H1 (cell line): ENCODE measurements around the gene TEX10. TPM values are rescaled to one million over a fixed set of nuclear protein-coding genes. Genes with fewer than 3 reads are reported as not detected.

ENCODE experiments used
- CTCF ChIA-PET: fragments of 300-600 bp; sonication (Branson Sonifier 250); formaldehyde crosslinking; loops from one replicate; lab custom pipeline; 2021; ENCODE audit not compliant: partially characterized antibody; lab: Charles Lee
- POLR2A ChIA-PET: fragments of 300-600 bp; sonication (Branson Sonifier 250); formaldehyde crosslinking; loops from one replicate; lab custom pipeline; 2021; ENCODE audit warnings: inconsistent platforms; ENCODE audit not compliant: partially characterized antibody; lab: Charles Lee
- DNase-seq, 2 experiments: peaks; one replicate each; pipeline versions ENCODE4 v3.0.0 to v3.0.0-alpha.2; 2010 to 2022; ENCODE audit warnings: low spot score in 2 of 2, low read depth in 1 of 2, mixed read lengths in 1 of 2
- FAIRE-seq: peaks from 2 replicates; lab custom pipeline; 2011; peaks lifted over from hg19 to GRCh38; lab: Jason Lieb, UNC
- H2AFZ ChIP-seq: 2 replicates; pipeline ENCODE4 v1.8.1; 2012; ENCODE audit warnings: low read length, inconsistent platforms
- H2AK5ac ChIP-seq: 2 replicates; pipeline ENCODE4 v1.6.1; 2013; ENCODE audit warnings: low read depth, low read length
- H2BK120ac ChIP-seq: replicated peaks from 2 replicates; pipeline ENCODE3; 2013; ENCODE audit warnings: low read depth, low read length, inconsistent platforms
- H2BK12ac ChIP-seq: 2 replicates; pipeline ENCODE4 v1.6.1; 2013; ENCODE audit warnings: low read depth, low read length
- H2BK15ac ChIP-seq: 2 replicates; pipeline ENCODE4 v1.6.1; 2013; ENCODE audit warnings: low read length
- H2BK20ac ChIP-seq: 2 replicates; pipeline ENCODE4 v1.6.1; 2013; ENCODE audit warnings: low read length
- H2BK5ac ChIP-seq: 2 replicates; pipeline ENCODE4 v1.6.1; 2013; ENCODE audit warnings: low read depth, low read length
- H3K14ac ChIP-seq: 2 replicates; pipeline ENCODE4 v1.6.1; 2013; ENCODE audit warnings: inconsistent platforms; ENCODE audit not compliant: insufficient read length
- H3K18ac ChIP-seq: 2 replicates; pipeline ENCODE4 v1.6.1; 2013; ENCODE audit warnings: low read length; ENCODE audit errors: extremely low read depth
- H3K23ac ChIP-seq: 2 replicates; pipeline ENCODE4 v1.6.1; 2013; ENCODE audit warnings: inconsistent platforms; ENCODE audit not compliant: insufficient read length
- H3K23me2 ChIP-seq: 2 replicates; pipeline ENCODE4 v1.6.1; 2013; ENCODE audit warnings: low read depth, low read length
- H3K27ac ChIP-seq: 2 replicates; pipeline ENCODE4 v1.6.1; 2011; ENCODE audit warnings: low read depth, low read length, inconsistent platforms
- H3K27me3 ChIP-seq, 4 experiments: replicated peaks in 1 of 4; 1 replicate in 1 of 4; 2 replicates in 3 of 4; pipeline versions ENCODE4 v1.6.1 to v1.8.1; 2011 to 2013; ENCODE audit warnings: low read length in 3 of 4, mild to moderate bottlenecking in 3 of 4, inconsistent platforms in 2 of 4, mixed read lengths in 2 of 4, moderate library complexity in 1 of 4; ENCODE audit not compliant: control insufficient read depth in 3 of 4, insufficient read depth in 3 of 4; ENCODE audit errors: extremely low read depth in 1 of 4
- H3K36me3 ChIP-seq, 4 experiments: 2 replicates each; pipeline versions ENCODE4 v1.6.1 to v1.8.1; 2011 to 2013; ENCODE audit warnings: mild to moderate bottlenecking in 4 of 4, low read length in 3 of 4, moderate library complexity in 2 of 4, control low read depth in 1 of 4, inconsistent platforms in 1 of 4; ENCODE audit not compliant: insufficient read depth in 4 of 4, control insufficient read depth in 2 of 4
- H3K4ac ChIP-seq: replicated peaks from 2 replicates; pipeline ENCODE3; 2013; ENCODE audit warnings: low read length, low read depth, mixed read lengths, inconsistent platforms; ENCODE audit not compliant: insufficient read length
- H3K4me1 ChIP-seq, 4 experiments: replicated peaks in 1 of 4; 1 replicate in 1 of 4; 2 replicates in 3 of 4; pipeline versions ENCODE4 v1.6.1 to v1.8.1; 2011 to 2013; ENCODE audit warnings: low read length in 3 of 4, inconsistent platforms in 2 of 4, mixed read lengths in 1 of 4; ENCODE audit not compliant: insufficient read depth in 4 of 4, control insufficient read depth in 3 of 4
- H3K4me2 ChIP-seq, 2 experiments: 2 replicates each; pipeline versions ENCODE4 v1.6.1 to v1.8.1; 2011 to 2013; ENCODE audit warnings: low read depth in 2 of 2, low read length in 2 of 2, control low read depth in 1 of 2, inconsistent platforms in 1 of 2, mild to moderate bottlenecking in 1 of 2; ENCODE audit not compliant: insufficient read depth in 1 of 2
- H3K4me3 ChIP-seq, 4 experiments: fragments of 200-600, 300-600 bp in 1 of 4; sonication (generic), shearing (Covaris generic), sonication (Bioruptor Twin) in 1 of 4; 2 replicates each; pipeline versions ENCODE4 v1.5.1 to v1.8.1; 2011 to 2016; ENCODE audit warnings: low read length in 4 of 4, low read depth in 3 of 4, control low read depth in 2 of 4, inconsistent platforms in 2 of 4, mild to moderate bottlenecking in 2 of 4, mixed read lengths in 1 of 4, moderate library complexity in 1 of 4; ENCODE audit not compliant: insufficient read depth in 2 of 4; ENCODE audit errors: extremely low read depth in 1 of 4
- H3K56ac ChIP-seq: replicated peaks from 2 replicates; pipeline ENCODE3; 2013; ENCODE audit warnings: low read depth, mild to moderate bottlenecking, mixed read lengths, low read length, inconsistent platforms; ENCODE audit not compliant: insufficient read length
- H3K79me1 ChIP-seq: 2 replicates; pipeline ENCODE4 v1.6.1; 2013; ENCODE audit warnings: low read depth, low read length, control low read depth
- H3K79me2 ChIP-seq, 2 experiments: 2 replicates each; pipeline versions ENCODE4 v1.6.1 to v1.8.1; 2012 to 2013; ENCODE audit warnings: low read length in 2 of 2, mild to moderate bottlenecking in 2 of 2, inconsistent platforms in 1 of 2; ENCODE audit not compliant: insufficient read depth in 2 of 2, control insufficient read depth in 1 of 2
- H3K9ac ChIP-seq, 4 experiments: replicated peaks in 1 of 4; 1 replicate in 1 of 4; 2 replicates in 3 of 4; pipeline versions ENCODE4 v1.6.1 to v1.8.1; 2011 to 2013; ENCODE audit warnings: low read depth in 3 of 4, low read length in 3 of 4, control low read depth in 2 of 4, mild to moderate bottlenecking in 2 of 4, moderate library complexity in 2 of 4, inconsistent platforms in 1 of 4; ENCODE audit errors: extremely low read depth in 1 of 4
- H3K9me3 ChIP-seq, 2 experiments: 2 replicates each; pipeline versions ENCODE4 v1.6.1 to v1.8.1; 2012 to 2013; ENCODE audit warnings: mild to moderate bottlenecking in 2 of 2, moderate library complexity in 2 of 2, control low read depth in 1 of 2, inconsistent platforms in 1 of 2, low read depth in 1 of 2, low read length in 1 of 2, mixed read lengths in 1 of 2; ENCODE audit not compliant: insufficient read depth in 2 of 2
- H4K20me1 ChIP-seq, 2 experiments: replicated peaks in 1 of 2; 2 replicates each; pipeline versions ENCODE3 to v1.8.1; 2011 to 2013; ENCODE audit warnings: inconsistent platforms in 2 of 2, low read length in 2 of 2, mild to moderate bottlenecking in 1 of 2; ENCODE audit not compliant: insufficient read depth in 2 of 2, control insufficient read depth in 1 of 2
- H4K5ac ChIP-seq: 2 replicates; pipeline ENCODE4 v1.6.1; 2013; ENCODE audit warnings: low read length, low read depth, mixed read lengths, inconsistent platforms; ENCODE audit not compliant: insufficient read length
- H4K8ac ChIP-seq: 2 replicates; pipeline ENCODE4 v1.8.0; 2013; ENCODE audit warnings: mild to moderate bottlenecking, moderate library complexity, low read length, inconsistent platforms; ENCODE audit not compliant: insufficient read depth; ENCODE audit errors: extremely low read depth
- H4K91ac ChIP-seq: replicated peaks from 2 replicates; pipeline ENCODE3; 2013; ENCODE audit warnings: low read length, mixed read lengths, inconsistent platforms; ENCODE audit not compliant: insufficient read length
- CEBPB ChIP-seq: IDR thresholded peaks from 2 replicates; pipeline ENCODE4 v1.6.1; 2012; ENCODE audit warnings: low read depth, low read length
- CHD2 ChIP-seq: IDR thresholded peaks from 2 replicates; pipeline ENCODE4 v1.6.1; 2012; ENCODE audit warnings: low read length, improper control_type of control experiment
- CTCF ChIP-seq, 3 experiments: IDR thresholded peaks; 1 replicate in 2 of 3; 2 replicates in 1 of 3; pipeline versions ENCODE4 v1.5.1 to v1.6.1; 2011; ENCODE audit warnings: low read length in 3 of 3, mild to moderate bottlenecking in 3 of 3, inconsistent platforms in 2 of 3, low read depth in 1 of 3, moderate library complexity in 1 of 3; ENCODE audit not compliant: insufficient read depth in 1 of 3; ENCODE audit errors: control extremely low read depth in 1 of 3
- EP300 ChIP-seq, 2 experiments: IDR thresholded peaks; 1 replicate in 1 of 2; 2 replicates in 1 of 2; pipeline ENCODE4 v1.6.1; 2011 to 2012; ENCODE audit warnings: low read depth in 2 of 2, low read length in 2 of 2, mild to moderate bottlenecking in 2 of 2, borderline replicate concordance in 1 of 2, inconsistent platforms in 1 of 2, moderate library complexity in 1 of 2
- GABPA ChIP-seq: IDR thresholded peaks from 2 replicates; pipeline ENCODE4 v1.6.1; 2011; ENCODE audit warnings: mild to moderate bottlenecking, low read length, moderate library complexity, borderline replicate concordance; ENCODE audit not compliant: insufficient read depth
- JUN ChIP-seq: IDR thresholded peaks from 2 replicates; pipeline ENCODE4 v1.6.1; 2011; ENCODE audit warnings: low read depth, mild to moderate bottlenecking, improper control_type of control experiment, low read length
- SUZ12 ChIP-seq: fragments of 200-600 bp; sonication (generic); IDR thresholded peaks from 2 replicates; pipeline ENCODE4 v1.6.1; 2012; ENCODE audit warnings: mild to moderate bottlenecking, inconsistent platforms, low read length, moderate library complexity, mixed read lengths
- TAF7 ChIP-seq: optimal IDR thresholded peaks from 2 replicates; pipeline ENCODE3; 2011; ENCODE audit warnings: low read depth, mild to moderate bottlenecking, inconsistent platforms, low read length, moderate library complexity, borderline replicate concordance
- TBP ChIP-seq: IDR thresholded peaks from 2 replicates; pipeline ENCODE4 v1.6.1; 2011; ENCODE audit warnings: low read depth, low read length, improper control_type of control experiment
- TCF12 ChIP-seq: IDR thresholded peaks from 2 replicates; pipeline ENCODE4 v1.6.1; 2011; ENCODE audit warnings: low read depth, mild to moderate bottlenecking, low read length
- ZNF274 ChIP-seq: IDR thresholded peaks from 2 replicates; pipeline ENCODE4 v1.7.0; 2012; ENCODE audit warnings: low read length, borderline replicate concordance; ENCODE audit errors: extremely low read depth
- WGBS, 2 experiments: shearing (Covaris generic) in 1 of 2; methylation state at CpG; one replicate each; pipeline versions ENCODE4 v1.1.6 to v1.1.7; 2013 to 2015; ENCODE audit warnings: low lambda C conversion rate in 2 of 2, mixed read lengths in 2 of 2, inconsistent platforms in 1 of 2, low coverage in 1 of 2, missing lambda C conversion rate in 1 of 2; ENCODE audit not compliant: insufficient replicate concordance in 2 of 2, insufficient coverage in 1 of 2, insufficient read length in 1 of 2; ENCODE audit errors: extremely low coverage in 1 of 2, missing lambda C conversion rate in 1 of 2; 5-methylcytosine and 5-hydroxymethylcytosine counted together
- polyA plus RNA-seq, 7 experiments: library from polyadenylated mRNA; depleted of rRNA in 3 of 7; stranded (reverse) in 5 of 7; unstranded in 2 of 7; fragments of >200 nt in 5 of 7; fragments of 200-250 nt in 2 of 7; gene quantifications; 1 replicate in 5 of 7; 2 replicates in 1 of 7; 4 replicates in 1 of 7; pipeline versions ENCODE4 v1.2.1 to v1.2.3, GENCODE V29; 2011 to 2013; ENCODE audit warnings: missing spikeins in 2 of 7, mixed read lengths in 2 of 7
- total RNA-seq: library from RNA; stranded (reverse); fragmentation: NEBNext Ultra II Directional; extraction: Animal tissue kit (Norgen Biotek cat#: 25700); gene quantifications from 2 replicates; pipeline ENCODE4 v1.2.1, GENCODE V29; 2021

The TEX10 gene
- total and polyA plus RNA-seq, 2 of the 8 experiments (the other 6 are each of a cell fraction or from before 2014, with no cell fraction given): 46.9 to 81.0 TPM

DNA sequence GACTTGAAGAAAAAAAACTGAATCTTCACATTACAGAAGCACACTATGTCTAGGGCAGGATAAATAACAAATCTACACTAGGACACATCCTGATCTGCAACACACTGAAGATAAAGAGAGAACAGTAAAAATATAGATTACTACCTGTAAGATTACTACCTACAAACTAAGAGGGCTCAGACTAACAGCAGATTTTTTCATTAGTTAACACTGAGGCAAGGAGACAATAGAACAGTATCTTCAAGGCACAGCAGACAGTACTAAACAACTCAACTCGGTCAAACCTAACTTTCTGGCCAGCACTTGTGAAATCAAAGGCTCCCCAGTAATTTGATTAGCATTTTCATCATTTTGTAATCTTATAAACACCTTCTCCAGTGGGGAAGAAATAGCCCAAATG, 46.5 kb downstream of the TEX10 start:
- H2AK5ac ChIP-seq: no peak overlapping the region
- no peaks in the 10 kb centered on the region; the same call in 1 of the 2 replicates for H3K79me1 ChIP-seq
- no peak overlapping the region for H4K5ac ChIP-seq
- no peak overlapping the region for H4K8ac ChIP-seq
- no peak overlapping the region for H3K27ac ChIP-seq
- H3K79me2 ChIP-seq: peaks cover 0 to 59% of the 10 kb centered on the region in 2 experiments; a peak in 2 of 4 replicates
- H3K14ac ChIP-seq: no peak overlapping the region
- CTCF ChIA-PET: interaction anchor here (0.8 to 1.8 kb wide), 4 partner anchors 10 to 247 kb away, joined by 3 read pairs; no protein-coding TSS in a partner anchor
- no peaks in the 10 kb centered on the region for H3K9me3 ChIP-seq
- H3K4ac ChIP-seq: no peak overlapping the region
- H4K91ac ChIP-seq: no peak overlapping the region
- WGBS, 2 experiments: 100% methylated on average over 1 of the region's 1 CpG; no CpG with 5 or more reads in 1 of the 2 experiments
- no peak for FAIRE-seq
- H2AFZ ChIP-seq: no peak overlapping the region
- H3K36me3 ChIP-seq: peaks cover 6 to 64% (median 20%) of the 10 kb centered on the region in 4 experiments
- H3K23ac ChIP-seq: no peak overlapping the region
- no peaks in the 10 kb centered on the region for H3K27me3 ChIP-seq
- no peak for DNase-seq
- H2BK120ac ChIP-seq: no peak overlapping the region
- no peaks in the 10 kb centered on the region; the same call in 1 of the 2 replicates for H3K23me2 ChIP-seq
- no peak overlapping the region for H3K9ac ChIP-seq
- no peak overlapping the region for H3K18ac ChIP-seq
- POLR2A ChIA-PET: no interaction called here
- H3K4me2 ChIP-seq: no peak overlapping the region
- H2BK5ac ChIP-seq: no peak overlapping the region
- H3K4me1 ChIP-seq: no peaks in the 10 kb centered on the region
- H2BK20ac ChIP-seq: no peak overlapping the region
- H4K20me1 ChIP-seq: peaks cover 2 to 12% of the 10 kb centered on the region in 2 experiments
- TF ChIP-seq TBP (no peak), TCF12 (no peak), GABPA (no peak), CTCF (IDR thresholded peaks at IDR 0.05; ENCODE audit: control extremely low read depth in 1 of 3, insufficient read depth in 1 of 3, low read depth in 1 of 3, low read length in 3 of 3) (no peak), ZNF274 (no peak), CEBPB (no peak), CHD2 (no peak), EP300 (IDR thresholded peaks at IDR 0.05; ENCODE audit: borderline replicate concordance in 1 of 2, low read depth in 2 of 2, low read length in 2 of 2) (no peak), JUN (no peak), SUZ12 (no peak), TAF7 (no peak)
- H2BK15ac ChIP-seq: no peak overlapping the region
- no peak overlapping the region for H2BK12ac ChIP-seq
- no peak overlapping the region for H3K56ac ChIP-seq
- H3K4me3 ChIP-seq: no peak overlapping the region
